Keratinocyte (primary cell): ENCODE results near the gene NXPH4.

Experiments used
- CTCF ChIP-seq, 3 experiments: IDR thresholded peaks in 1 of 3; conservative IDR thresholded peaks in 1 of 3; optimal IDR thresholded peaks in 1 of 3; 2 replicates in 2 of 3; 3 replicates in 1 of 3; pipeline versions ENCODE3 to v1.5.1; 2011; ENCODE audit warnings: low read length in 3 of 3, mild to moderate bottlenecking in 3 of 3, moderate library complexity in 2 of 3, control low read depth in 1 of 3, inconsistent platforms in 1 of 3; ENCODE audit not compliant: insufficient read depth in 2 of 3; ENCODE audit errors: extremely low read depth in 1 of 3
- EZH2 ChIP-seq: IDR thresholded peaks from one replicate; pipeline ENCODE4 v1.6.1; 2012; ENCODE audit warnings: inconsistent platforms, mild to moderate bottlenecking, low read length, moderate library complexity

DNA sequence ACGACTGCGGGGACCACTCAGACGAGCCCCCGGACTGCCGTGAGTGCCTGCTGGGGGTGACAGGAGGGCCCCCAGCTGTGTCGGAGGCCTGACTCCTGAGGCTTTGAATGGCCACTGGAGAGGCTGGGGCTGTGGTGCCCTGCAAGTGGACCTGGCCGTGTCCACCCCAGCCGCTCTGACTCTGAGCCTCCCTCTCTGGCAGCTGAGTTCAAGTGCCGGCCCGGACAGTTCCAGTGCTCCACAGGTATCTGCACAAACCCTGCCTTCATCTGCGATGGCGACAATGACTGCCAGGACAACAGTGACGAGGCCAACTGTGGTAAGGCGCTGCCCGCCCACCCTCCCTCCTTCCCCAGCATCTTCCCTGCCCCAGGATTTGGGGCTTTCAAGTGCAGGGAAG is 16.1 kb upstream of the NXPH4 start:
- no peak for TF ChIP-seq EZH2
- no peak for TF ChIP-seq CTCF (optimal IDR thresholded peaks at IDR 0.05 in 1 of 3, IDR thresholded peaks at IDR 0.05 in 1 of 3, conservative IDR thresholded peaks at IDR 0.05 in 1 of 3; ENCODE audit: extremely low read depth in 1 of 3, insufficient read depth in 2 of 3, low read length in 3 of 3)
